Islet precursor cell (in vitro differentiated cells): ENCODE results near the gene ISLR2.

Experiments used
- DNase-seq: peaks from one replicate; pipeline ENCODE4 v3.0.0-alpha.2; 2018

ISLR2 gene

DNA sequence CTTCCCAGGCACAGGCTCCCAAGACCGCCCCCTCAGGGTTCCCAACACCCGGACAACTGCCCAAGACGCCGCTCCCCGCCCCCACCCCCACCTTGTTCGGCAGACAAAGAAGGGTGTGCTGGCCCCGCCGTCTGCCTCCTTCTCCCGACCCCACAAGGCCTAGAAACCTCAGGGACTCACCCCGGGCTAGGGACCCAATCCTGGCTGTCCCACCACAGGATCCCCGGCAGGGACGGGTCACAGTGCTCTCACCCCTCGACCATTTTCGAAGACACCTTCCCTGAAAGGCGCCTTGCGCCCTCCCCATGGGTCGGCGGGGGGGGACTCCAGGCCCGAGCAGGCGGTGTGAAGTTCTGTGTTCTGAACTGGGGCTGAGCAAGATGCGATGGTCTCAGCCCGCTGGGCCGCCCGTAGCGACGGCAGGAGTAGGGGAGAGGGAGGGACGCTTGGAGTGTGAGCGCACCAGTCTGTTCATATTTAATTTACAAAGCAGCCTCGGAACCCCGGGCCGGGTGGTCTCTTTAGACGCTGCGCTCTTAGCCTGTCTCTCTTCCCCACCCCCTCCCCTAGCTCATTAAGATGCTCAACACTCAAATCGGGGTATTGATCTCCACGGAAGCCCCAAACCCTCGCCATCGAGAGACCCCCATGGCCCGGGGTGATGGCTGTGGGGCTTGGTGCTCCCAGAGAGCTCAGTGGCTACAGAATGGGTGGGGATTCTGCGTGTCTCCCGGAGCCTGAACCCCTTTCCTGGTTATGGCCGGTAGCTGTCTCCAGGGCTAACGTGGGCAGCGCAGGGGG is 1.4 kb upstream of the ISLR2 start:
- DNase-seq, result peak; percentile 57

DNA sequence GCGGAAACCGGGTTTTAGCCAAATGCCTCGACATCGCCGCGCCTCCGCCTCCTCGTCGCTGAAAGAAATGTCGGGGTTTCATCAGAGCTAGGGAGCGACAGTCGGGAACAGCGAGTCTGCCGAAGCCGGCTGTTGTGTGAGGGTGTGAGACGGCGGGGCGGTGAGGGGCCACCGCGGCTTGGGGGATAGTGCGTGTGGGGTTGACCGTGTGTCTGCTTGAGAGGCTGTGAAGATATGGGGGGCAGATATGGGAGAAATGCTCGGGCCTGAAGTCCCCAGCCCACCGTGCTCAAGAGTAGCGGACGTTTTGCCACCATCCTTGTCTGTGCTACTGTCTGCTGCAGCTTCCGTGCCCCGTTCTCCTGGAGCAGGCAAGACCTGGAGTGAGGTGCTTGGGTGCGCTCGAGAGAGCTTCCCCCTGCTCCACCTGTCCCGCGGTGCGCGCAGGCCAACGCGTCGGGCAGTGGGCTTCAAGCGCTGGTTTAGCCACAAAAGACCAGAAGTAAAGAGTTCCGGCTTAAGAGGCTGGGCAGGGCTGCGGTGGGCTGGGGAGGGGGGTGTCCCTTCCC is 716 bp upstream of the ISLR2 start:
- DNase-seq, result peak; percentile 57

DNA sequence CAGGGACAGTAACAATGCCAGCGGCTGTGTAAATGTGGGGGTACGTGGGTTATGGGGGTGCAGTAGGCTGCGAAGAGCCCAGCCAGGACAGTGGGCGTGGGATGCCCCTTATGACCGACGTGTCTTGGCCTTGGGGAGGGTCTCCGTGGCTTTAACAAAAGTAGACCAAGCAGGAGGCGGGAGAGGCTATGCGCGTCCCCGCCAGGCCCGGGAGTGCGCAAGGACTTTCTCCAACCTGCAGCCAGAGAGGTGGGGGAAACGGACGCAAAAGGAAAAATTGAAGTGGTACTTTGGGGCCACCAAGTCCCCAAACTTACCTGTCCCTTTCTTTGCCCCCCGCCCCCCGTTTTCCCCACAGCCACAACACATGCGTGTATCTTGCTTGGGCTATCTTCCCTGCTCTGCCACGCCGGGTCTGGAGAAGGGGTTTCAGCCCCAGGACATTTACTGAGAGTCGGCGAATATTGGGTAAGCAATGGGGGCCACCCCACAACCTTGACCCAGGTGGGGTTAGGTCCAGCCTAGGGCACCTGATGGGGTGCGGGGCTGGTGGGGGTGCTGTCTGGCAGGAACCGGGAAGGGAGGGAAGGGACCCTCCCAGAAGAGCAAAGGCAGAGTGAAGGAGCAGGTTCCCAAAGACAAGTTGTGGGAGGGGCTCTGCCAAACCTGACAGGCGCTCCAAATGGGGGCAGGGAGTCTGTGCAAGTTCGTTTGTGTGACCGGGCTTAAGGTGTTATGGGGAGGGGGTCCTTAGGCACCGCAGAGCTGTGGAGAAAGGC is 652 bp downstream of the ISLR2 start:
- DNase-seq, result no peak

DNA sequence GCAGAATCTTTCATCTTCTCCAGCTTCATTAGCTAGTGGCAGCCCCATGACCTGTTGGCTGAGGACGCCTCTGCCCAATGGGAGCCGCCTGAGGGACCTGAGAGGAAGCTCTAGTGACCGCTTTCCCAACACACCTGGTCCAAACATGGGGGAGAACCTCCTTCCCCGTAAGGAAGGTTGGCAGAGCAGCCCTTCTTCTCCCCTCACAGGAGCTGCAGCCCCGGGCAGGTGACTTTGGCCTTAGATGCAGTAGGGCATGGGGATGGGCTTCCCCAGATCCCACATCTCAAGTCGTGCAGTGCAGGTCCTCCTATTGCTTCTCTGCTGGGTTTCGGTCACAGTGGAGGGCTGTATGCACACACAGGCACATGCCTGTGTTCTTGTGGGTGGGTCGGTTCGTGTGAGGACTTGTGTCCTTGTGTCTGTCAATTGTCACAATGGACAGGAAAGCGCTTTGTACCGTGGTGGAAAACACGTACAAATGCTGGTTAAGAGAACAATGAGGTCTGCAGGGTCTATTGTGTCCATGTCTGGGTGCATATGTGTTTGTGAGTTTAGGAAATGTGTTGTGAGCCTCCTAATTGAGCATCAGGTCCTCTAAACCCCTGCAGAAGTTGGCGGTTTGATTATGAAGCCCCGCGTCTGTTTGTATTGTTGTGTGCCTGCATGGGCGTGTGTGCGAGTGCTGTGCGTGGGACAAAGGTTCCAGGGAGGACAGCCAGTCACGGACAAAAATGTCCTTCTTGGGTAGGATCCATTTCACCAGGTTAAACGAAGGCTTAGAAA is 1.4 kb downstream of the ISLR2 start:
- DNase-seq, result no peak

DNA sequence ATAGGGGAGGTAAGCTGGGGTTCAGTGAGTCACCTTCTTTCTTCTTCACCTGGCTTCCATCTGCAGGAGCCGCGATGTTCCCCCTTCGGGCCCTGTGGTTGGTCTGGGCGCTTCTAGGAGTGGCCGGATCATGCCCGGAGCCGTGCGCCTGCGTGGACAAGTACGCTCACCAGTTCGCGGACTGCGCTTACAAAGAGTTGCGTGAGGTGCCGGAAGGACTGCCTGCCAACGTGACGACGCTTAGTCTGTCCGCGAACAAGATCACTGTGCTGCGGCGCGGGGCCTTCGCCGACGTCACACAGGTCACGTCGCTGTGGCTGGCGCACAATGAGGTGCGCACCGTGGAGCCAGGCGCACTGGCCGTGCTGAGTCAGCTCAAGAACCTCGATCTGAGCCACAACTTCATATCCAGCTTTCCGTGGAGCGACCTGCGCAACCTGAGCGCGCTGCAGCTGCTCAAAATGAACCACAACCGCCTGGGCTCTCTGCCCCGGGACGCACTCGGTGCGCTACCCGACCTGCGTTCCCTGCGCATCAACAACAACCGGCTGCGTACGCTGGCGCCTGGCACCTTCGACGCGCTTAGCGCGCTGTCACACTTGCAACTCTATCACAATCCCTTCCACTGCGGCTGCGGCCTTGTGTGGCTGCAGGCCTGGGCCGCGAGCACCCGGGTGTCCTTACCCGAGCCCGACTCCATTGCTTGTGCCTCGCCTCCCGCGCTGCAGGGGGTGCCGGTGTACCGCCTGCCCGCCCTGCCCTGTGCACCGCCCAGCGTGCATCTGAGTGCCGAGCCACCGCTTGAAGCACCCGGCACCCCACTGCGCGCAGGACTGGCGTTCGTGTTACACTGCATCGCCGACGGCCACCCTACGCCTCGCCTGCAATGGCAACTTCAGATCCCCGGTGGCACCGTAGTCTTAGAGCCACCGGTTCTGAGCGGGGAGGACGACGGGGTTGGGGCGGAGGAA is 2.6 kb downstream of the ISLR2 start:
- no peak for DNase-seq

DNA sequence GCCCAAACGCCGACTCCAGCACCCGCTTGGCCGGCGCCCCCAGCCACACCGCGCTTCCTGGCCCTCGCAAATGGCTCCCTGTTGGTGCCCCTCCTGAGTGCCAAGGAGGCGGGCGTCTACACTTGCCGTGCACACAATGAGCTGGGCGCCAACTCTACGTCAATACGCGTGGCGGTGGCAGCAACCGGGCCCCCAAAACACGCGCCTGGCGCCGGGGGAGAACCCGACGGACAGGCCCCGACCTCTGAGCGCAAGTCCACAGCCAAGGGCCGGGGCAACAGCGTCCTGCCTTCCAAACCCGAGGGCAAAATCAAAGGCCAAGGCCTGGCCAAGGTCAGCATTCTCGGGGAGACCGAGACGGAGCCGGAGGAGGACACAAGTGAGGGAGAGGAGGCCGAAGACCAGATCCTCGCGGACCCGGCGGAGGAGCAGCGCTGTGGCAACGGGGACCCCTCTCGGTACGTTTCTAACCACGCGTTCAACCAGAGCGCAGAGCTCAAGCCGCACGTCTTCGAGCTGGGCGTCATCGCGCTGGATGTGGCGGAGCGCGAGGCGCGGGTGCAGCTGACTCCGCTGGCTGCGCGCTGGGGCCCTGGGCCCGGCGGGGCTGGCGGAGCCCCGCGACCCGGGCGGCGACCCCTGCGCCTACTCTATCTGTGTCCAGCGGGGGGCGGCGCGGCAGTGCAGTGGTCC is 3.5 kb downstream of the ISLR2 start:
- peak; percentile 51 for DNase-seq

DNA sequence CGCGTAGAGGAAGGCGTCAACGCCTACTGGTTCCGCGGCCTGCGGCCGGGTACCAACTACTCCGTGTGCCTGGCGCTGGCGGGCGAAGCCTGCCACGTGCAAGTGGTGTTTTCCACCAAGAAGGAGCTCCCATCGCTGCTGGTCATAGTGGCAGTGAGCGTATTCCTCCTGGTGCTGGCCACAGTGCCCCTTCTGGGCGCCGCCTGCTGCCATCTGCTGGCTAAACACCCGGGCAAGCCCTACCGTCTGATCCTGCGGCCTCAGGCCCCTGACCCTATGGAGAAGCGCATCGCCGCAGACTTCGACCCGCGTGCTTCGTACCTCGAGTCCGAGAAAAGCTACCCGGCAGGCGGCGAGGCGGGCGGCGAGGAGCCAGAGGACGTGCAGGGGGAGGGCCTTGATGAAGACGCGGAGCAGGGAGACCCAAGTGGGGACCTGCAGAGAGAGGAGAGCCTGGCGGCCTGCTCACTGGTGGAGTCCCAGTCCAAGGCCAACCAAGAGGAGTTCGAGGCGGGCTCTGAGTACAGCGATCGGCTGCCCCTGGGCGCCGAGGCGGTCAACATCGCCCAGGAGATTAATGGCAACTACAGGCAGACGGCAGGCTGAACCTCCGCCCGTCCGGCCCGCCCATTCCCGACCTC is 4.1 kb downstream of the ISLR2 start:
- peak; percentile 90 for DNase-seq

DNA sequence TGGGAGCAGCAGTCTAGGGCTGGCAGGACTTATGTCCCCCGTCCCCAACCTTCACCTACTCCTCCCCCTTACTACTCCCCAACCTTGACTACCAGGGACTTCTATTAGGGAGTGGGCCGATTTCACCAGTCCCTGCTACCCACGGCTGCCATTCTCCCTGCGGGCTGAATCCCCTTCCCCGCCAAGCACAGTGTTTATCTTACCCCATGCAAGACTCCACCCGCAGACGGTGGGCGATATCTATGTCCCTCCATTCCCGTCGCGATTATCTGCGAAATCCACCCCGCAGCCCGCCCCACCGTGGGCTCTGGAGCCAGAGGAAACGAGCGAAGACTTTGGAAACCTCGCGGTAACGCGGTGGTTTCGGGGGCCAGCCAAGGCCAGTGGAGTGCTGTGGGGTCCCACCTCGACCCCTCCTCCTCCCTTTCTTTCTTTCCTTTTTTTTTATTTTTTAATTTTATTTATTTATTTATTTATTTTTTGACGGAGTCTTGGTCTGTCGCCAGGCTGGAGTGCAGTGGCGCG is 4.7 kb downstream of the ISLR2 start:
- DNase-seq, result no peak

DNA sequence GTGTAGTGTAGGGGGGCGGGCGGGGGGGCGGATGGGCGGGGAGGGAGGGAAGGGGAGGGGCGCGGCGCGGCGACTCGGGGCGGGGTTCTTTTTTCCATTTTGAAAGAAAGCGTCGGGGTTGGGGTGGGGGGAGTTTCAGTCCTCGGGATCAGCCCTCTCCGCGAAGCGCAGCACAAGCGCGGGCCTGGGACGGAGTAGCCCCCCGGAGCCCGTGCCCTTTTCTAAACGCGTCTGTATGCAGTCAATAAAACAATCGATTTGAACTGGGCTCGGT is 6.1 kb downstream of the ISLR2 start:
- no peak for DNase-seq

DNA sequence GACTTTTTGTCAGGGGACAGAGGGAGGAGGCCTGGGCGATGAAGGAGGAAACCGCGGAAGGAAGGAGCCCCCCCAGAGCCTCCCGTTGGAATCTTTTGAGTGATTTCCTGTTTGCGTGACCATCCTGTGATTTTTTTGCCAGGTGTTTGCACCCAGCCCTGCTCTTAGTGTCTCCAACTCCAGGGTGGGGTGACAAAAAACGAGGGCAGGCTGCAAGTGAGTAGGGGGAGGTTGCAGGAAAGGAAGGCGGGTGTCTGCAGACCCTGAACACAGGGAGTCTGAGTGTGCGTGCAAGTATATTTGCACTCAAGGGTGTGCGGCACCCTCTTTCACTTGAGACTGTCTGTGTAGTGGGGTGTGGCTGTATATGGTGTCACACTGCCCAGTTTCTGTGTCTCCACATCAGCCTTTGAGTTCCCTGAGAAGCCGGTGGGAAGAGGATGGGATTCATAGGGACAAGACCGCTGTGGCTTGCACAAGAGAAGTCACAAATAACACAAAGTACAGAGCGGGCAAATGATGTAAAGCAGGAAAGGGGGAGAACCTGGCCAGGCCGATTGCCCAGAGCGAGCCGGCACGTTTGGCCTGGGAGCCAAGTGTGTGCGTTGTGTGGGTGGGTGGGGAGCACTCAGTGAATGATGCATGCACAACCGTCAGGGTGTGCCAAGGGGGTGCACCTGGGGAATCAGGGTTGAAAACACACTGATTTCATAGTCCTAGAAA is 6.6 kb downstream of the ISLR2 start:
- no peak for DNase-seq

DNA sequence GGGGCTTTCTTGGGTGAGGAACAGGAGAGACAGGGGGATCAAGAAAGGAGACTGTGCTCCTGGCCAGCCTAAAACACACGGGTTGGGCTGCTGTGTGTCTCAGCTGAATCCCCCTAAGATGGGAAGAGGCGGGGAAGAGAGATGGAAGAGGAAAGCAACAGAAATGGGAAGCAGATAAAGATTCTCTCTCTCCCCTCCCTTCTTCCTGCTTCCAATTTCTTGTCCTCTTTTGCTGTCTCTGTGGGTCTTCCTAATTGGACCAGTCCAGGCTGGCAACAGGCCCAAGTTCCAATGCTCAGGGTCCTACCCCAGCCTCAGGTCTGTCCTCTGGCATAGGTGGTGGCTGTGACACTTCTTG is 7.1 kb downstream of the ISLR2 start:
- no peak for DNase-seq

DNA sequence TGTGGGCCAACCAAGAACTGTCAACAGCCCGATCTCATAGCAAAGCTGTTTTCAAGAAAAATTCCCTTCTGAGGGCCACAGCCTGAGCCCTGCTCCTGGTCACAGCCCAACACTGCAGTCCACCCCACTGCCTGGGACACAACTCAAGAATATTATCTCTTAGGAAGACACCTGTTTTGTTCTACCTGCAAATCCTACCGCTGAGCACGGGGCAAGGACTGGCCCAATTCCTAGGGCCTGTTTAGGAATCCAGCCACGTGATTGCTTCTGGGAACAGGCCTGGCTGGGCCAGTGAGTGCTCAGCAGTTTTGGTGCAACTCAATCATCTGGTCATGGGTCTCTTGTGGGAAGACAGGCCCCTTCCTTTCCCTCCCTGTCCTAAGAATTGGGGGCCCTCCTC is 8.3 kb downstream of the ISLR2 start:
- no peak for DNase-seq

DNA sequence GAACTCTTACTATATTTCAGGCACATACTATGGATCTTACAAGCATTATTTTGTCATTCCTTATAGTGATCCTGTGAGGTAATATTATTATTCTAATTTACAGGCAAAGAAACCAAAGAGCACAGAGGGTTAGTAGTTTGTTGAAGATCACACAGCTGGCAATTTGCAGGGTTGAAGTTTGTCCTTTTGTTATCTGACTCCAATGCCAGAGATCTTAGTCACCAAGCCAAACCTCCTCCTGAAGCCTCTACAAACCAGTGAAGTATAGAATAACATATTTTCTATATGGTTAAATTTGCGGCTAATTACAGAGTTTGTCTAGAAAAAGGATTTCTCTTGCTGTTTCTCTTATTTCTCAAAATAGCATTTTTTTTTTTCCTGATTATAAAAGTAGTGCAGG is 11.2 kb downstream of the ISLR2 start:
- DNase-seq, result no peak

DNA sequence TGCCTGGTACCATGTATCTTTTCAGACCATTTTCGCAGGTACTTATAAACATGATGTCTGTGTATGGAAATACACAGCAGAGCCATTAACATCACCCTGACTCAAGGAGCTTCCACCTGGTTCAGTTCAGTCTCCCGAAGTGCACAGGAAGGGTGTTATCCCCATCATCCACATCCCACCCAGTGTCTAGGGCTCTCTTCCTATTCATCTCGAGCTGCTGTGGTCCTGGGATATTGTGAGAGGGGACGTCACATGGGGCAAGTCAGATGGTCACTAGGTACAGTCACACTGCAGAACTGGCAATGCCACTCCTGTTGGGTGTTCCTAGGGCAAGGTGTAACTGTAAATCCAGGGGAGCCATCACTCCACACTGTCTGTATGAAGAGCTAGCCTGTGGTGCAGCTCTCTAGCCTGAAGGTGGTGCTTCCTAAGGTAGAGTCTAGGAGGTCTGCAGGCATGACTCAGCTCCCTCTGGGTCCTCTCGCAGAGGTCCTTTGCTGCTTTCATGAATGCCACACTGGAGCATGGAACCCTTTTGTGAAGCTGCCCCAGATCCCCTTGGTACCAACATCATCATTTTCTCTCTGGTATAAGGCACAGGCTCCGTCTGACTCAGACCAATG is 13.9 kb downstream of the ISLR2 start:
- no peak for DNase-seq

DNA sequence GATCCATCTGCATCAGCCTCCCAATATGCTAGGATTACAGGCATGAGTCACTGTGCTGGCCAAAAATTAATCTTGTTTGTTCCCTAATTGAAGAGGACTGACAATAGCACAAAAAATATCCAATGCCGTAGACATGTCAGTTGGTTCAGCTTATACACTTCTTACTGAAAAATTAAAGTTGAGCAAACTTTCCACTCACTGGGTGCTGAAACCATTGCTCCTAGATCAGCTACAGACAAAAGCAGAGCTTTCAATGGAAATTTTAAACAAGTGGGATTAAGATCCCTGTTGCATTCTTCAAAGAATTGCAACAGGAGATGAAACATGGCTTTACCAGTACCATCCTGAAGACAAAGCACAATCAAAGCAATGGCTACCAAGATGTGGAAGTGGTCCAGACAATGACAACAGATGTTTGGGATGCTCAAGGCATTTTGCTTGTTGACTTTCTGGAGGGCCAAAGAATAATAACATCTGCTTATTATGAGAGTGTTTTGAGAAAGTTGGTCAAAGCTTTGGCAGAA is 16.0 kb downstream of the ISLR2 start:
- DNase-seq, result no peak

DNA sequence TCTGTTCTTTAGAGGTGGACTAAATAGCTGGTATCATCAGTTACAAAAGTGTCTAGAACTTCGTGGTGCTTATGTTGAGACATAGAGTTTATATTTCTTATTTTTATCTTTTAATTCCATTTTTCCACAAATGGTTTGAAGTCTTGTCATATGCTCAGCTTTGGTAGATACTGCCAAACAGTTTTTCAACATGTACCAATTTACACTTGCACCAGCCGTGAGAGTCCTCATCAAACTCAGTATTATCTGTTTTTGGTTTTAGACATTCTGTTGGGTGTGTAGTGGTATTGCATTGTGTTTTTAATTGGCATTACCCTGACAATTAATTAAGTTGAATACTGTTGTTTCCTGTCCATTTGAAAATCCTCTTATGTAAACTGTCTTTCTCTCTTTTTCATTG is 16.7 kb downstream of the ISLR2 start:
- DNase-seq, result no peak

DNA sequence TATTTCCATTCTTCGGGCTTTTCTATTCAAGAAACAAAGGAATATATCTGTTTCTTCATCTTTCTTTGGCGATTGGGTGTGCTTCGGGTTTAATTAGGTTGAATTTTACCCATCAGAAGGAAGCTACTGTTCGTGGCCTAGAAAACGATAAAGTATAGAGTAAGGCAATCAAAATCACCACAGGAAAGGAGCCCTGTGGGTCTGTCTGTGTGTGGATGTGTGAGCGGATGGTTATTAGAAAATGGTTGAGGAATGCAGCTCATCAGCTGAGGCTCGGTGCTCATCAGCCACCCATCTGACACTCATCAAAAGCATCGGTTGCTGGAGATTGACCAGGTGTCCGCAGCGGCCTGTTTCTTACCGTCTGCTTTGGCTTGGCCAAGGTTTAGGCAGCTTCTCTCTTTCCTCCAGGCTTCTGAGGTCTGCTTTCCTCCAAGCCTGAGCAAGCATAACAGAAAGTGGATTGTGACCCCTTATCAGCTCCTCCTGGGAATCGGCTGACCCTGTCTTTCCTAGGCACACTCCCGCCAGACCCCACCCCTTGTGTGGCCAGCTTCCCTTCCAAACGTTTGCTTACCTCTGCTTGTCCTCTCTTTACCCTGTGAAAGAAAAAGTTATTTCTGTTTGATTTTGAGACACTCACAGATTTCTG is 25.5 kb downstream of the ISLR2 start:
- no peak for DNase-seq

DNA sequence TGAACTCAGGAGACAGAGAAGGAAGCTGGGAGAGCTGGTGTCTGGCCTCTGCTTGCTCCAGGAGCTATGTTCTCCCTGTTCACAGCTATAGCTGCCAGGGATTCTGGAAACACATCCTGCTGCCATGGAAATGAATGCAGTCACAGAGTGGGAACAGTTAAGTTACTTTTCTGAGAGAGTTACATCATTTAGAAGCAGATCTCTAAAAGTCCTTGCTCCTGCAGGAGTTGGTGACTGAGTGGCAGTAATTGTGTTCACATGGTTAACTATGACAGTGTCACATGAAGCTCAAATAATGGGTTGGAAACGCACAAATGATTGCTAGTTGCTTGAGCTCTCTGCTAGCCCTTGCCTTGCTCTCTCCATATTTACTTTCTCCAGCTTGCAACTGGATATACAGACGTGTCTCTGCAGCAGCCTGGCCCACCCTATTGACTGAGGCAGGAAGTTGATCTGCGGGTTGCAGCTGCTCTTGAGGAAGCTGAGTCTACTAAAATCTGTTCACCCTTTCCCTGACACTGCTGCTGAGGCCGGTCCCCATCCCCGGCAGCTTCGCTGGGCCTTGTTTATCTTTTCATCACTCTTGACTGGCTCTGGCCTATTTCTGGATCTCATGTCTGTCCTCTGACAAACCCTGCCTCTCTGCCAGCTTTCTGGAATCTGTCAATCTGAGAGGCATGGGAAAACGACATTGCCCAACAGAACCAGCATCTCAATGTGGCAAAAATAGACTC is 26.5 kb downstream of the ISLR2 start:
- peak; percentile 56 for DNase-seq
